Esophagus muscularis mucosa (tissue), 4 donors: ENCODE measurements around the gene MYLK. TPM values are rescaled to one million over a fixed set of nuclear protein-coding genes. Genes with fewer than 3 reads are reported as not detected.

Experiments
- DNase-seq: peaks from one replicate; pipeline ENCODE4 v3.0.0-alpha.2; 2017; ENCODE audit errors: extremely low spot score
- H3K27ac ChIP-seq, 4 donors: fragments of 200-600 bp; sonication (generic); replicated peaks in 1 of 4; 1 replicate in 3 of 4; 2 replicates in 1 of 4; pipeline ENCODE4 v1.5.1; 2016 to 2019; ENCODE audit warnings: mild to moderate bottlenecking in 1 of 4
- H3K27me3 ChIP-seq, 4 donors: fragments of 200-600 bp; sonication (generic); one replicate each; pipeline versions ENCODE4 v1.5.1 to v1.6.0; 2016 to 2019
- H3K36me3 ChIP-seq, 4 donors: fragments of 200-600 bp; sonication (generic); one replicate each; pipeline ENCODE4 v1.5.1; 2016 to 2019
- H3K4me1 ChIP-seq, 4 donors: fragments of 200-600 bp; sonication (generic); one replicate each; pipeline ENCODE4 v1.5.1; 2016 to 2019
- H3K4me3 ChIP-seq, 4 donors: fragments of 200-600 bp; sonication (generic); 1 replicate in 2 of 4; 2 replicates in 2 of 4; pipeline ENCODE4 v1.5.1; 2016 to 2019; ENCODE audit warnings: mild to moderate bottlenecking in 4 of 4, moderate library complexity in 1 of 4
- H3K9me3 ChIP-seq, 4 donors: fragments of 200-600 bp; sonication (generic); 1 replicate in 3 of 4; 2 replicates in 1 of 4; pipeline ENCODE4 v1.5.1; 2016 to 2019
- CTCF ChIP-seq, 3 experiments: fragments of 200-600 bp in 2 of 3; fragments of 450-650 bp in 1 of 3; sonication (generic) in 2 of 3; IDR thresholded peaks; one replicate each; pipeline ENCODE4 v1.5.1; 2017 to 2019; ENCODE audit warnings: antibody characterized with exemption in 3 of 3, mild to moderate bottlenecking in 2 of 3, moderate library complexity in 1 of 3
- EP300 ChIP-seq: sonication (generic); formaldehyde crosslinking; IDR thresholded peaks from one replicate; pipeline ENCODE4 v1.6.1; 2017; ENCODE audit warnings: antibody characterized with exemption
- POLR2A ChIP-seq: fragments of 450-650 bp; IDR thresholded peaks from one replicate; pipeline ENCODE4 v1.6.1; 2017; ENCODE audit warnings: antibody characterized with exemption, moderate library complexity, mild to moderate bottlenecking, low read depth
- POLR2AphosphoS5 ChIP-seq, 2 donors: sonication (generic); formaldehyde crosslinking; IDR thresholded peaks; one replicate each; pipeline ENCODE4 v1.6.1; 2017; ENCODE audit warnings: antibody characterized with exemption in 2 of 2
- WGBS: methylation state at CpG from one replicate; pipeline ENCODE4 v1.1.5; 2018; 5-methylcytosine and 5-hydroxymethylcytosine counted together
- intact Hi-C: fragments of 100-400 bp; cut with DNase I; formaldehyde crosslinking; loops from one replicate; pipeline ENCODE4 v1.15.1; 2023
- total RNA-seq, 4 donors: library from RNA; depleted of rRNA; stranded (reverse); fragments of >200 nt; gene quantifications; one replicate each; pipeline versions ENCODE4 v1.1.0 to v1.2.1, GENCODE V29; 2016

Gene MYLK
- total RNA-seq, 4 donors from 2014 or later = 1,983 to 3,208 (median 2,554) TPM

- H3K9me3 ChIP-seq = no peaks in the 10 kb centered on the region
- H3K27me3 ChIP-seq = no peaks in the 10 kb centered on the region
- no peak for DNase-seq
- peaks cover 0 to 12% (median 6%) of the 10 kb centered on the region in 4 donors for H3K4me1 ChIP-seq
- no peak for TF ChIP-seq EP300
- TF ChIP-seq CTCF (IDR thresholded peaks at IDR 0.05) = no peak
- TF ChIP-seq POLR2AphosphoS5 (IDR thresholded peaks at IDR 0.05) = no peak
- no peak for TF ChIP-seq POLR2A
- intact Hi-C loops = no loop called here
- 90% methylated on average over 7 of the region's 7 CpGs for WGBS
- H3K36me3 ChIP-seq = no peaks in the 10 kb centered on the region
- H3K27ac ChIP-seq = no peak overlapping the region
- H3K4me3 ChIP-seq = no peak overlapping the region
These were observed 79.0 kb downstream of the MYLK start for GRCh38 chr3:123805101-123805500.

- no peak for DNase-seq
- Histone ChIP-seq H3K4me3 (no peak overlapping the region), H3K27me3 (no peaks in the 10 kb centered on the region), H3K27ac (no peak overlapping the region), H3K36me3 (no peaks in the 10 kb centered on the region), H3K4me1 (peaks cover 3 to 16% (median 10%) of the 10 kb centered on the region in 4 donors), H3K9me3 (no peaks in the 10 kb centered on the region)
- 100% methylated on average over 3 of the region's 3 CpGs for WGBS
- intact Hi-C loops = no loop called here
- TF ChIP-seq EP300 (no peak), POLR2A (no peak), POLR2AphosphoS5 (IDR thresholded peaks at IDR 0.05) (no peak), CTCF (IDR thresholded peaks at IDR 0.05) (no peak)
These were observed 79.5 kb downstream of the MYLK start for GRCh38 chr3:123804676-123805075.

GRCh38 chr3:123803521-123803920 is 80.6 kb downstream of the MYLK start:
- TF ChIP-seq CTCF (IDR thresholded peaks at IDR 0.05) (no peak), POLR2AphosphoS5 (IDR thresholded peaks at IDR 0.05) (no peak), EP300 (no peak), POLR2A (no peak)
- no peak overlapping the region for H3K27ac ChIP-seq
- DNase-seq = no peak
- H3K4me3 ChIP-seq = no peak overlapping the region
- H3K36me3 ChIP-seq = no peaks in the 10 kb centered on the region
- H3K4me1 ChIP-seq = peaks cover 5 to 16% (median 12%) of the 10 kb centered on the region in 4 donors
- no peaks in the 10 kb centered on the region for H3K27me3 ChIP-seq
- H3K9me3 ChIP-seq = no peaks in the 10 kb centered on the region
- 91% methylated on average over 4 of the region's 5 CpGs for WGBS
- intact Hi-C loops = no loop called here

GRCh38 chr3:123802007-123802625 is 82.0 kb downstream of the MYLK start:
- intact Hi-C loops = no loop called here
- TF ChIP-seq POLR2A (no peak), POLR2AphosphoS5 (IDR thresholded peaks at IDR 0.05) (no peak), CTCF (IDR thresholded peaks at IDR 0.05) (no peak), EP300 (no peak)
- Histone ChIP-seq H3K4me1 (peaks cover 5 to 13% (median 7%) of the 10 kb centered on the region in 4 donors), H3K4me3 (no peak overlapping the region), H3K27ac (no peak overlapping the region), H3K27me3 (no peaks in the 10 kb centered on the region), H3K9me3 (no peaks in the 10 kb centered on the region), H3K36me3 (no peaks in the 10 kb centered on the region)
- no peak for DNase-seq
- WGBS = 81% methylated on average over 3 of the region's 3 CpGs

- TF ChIP-seq EP300 = no peak
- no peak for TF ChIP-seq CTCF (IDR thresholded peaks at IDR 0.05)
- no peak for TF ChIP-seq POLR2A
- no peak for TF ChIP-seq POLR2AphosphoS5 (IDR thresholded peaks at IDR 0.05)
- intact Hi-C loops = no loop called here
- Histone ChIP-seq H3K9me3 (no peaks in the 10 kb centered on the region), H3K36me3 (no peaks in the 10 kb centered on the region), H3K27ac (no peak overlapping the region), H3K4me3 (no peak overlapping the region), H3K27me3 (no peaks in the 10 kb centered on the region), H3K4me1 (peaks cover 5 to 13% (median 7%) of the 10 kb centered on the region in 4 donors)
- DNase-seq = no peak
These were observed 82.7 kb downstream of the MYLK start for GRCh38 chr3:123801474-123801873.
